Measurements from ENCODE around the gene INO80C.
A peak's percentile ranks its signal among the peaks of the same experiment; 100 is the strongest.

INO80C gene

GRCh38 chr18:35468711-35469110 is 29.0 kb downstream of the INO80C start:
- no peak for DNase-seq (ENCODE audit: low spot score)
- Histone ChIP-seq H3K27ac (no peak overlapping the region), H3K4me3 (no peak overlapping the region)
- no peak for TF ChIP-seq CTCF (IDR thresholded peaks at IDR 0.05)

GRCh38 chr18:35467624-35468016 is 30.1 kb downstream of the INO80C start:
- H3K4me3 ChIP-seq, result no peak overlapping the region
- no peak for DNase-seq (ENCODE audit: low spot score)
- no peak for TF ChIP-seq CTCF (IDR thresholded peaks at IDR 0.05)
- H3K27ac ChIP-seq, result peak overlapping the region in 1 of 2 donors; percentile 17

GRCh38 chr18:35466815-35467623 is 30.7 kb downstream of the INO80C start:
- DNase-seq (ENCODE audit: low spot score), result no peak
- Histone ChIP-seq H3K4me3 (no peak overlapping the region), H3K27ac (peak overlapping the region in 1 of 2 donors; percentile 17)
- no peak for TF ChIP-seq CTCF (IDR thresholded peaks at IDR 0.05)

- H3K4me3 ChIP-seq, result no peak overlapping the region
- no peak for TF ChIP-seq CTCF (IDR thresholded peaks at IDR 0.05)
- DNase-seq (ENCODE audit: low spot score), result no peak
- H3K27ac ChIP-seq, result no peak overlapping the region
These were observed 31.4 kb downstream of the INO80C start for GRCh38 chr18:35466334-35466733.

- Histone ChIP-seq H3K27ac (no peak overlapping the region), H3K4me3 (no peak overlapping the region)
- no peak for TF ChIP-seq CTCF (IDR thresholded peaks at IDR 0.05)
- DNase-seq (ENCODE audit: low spot score), result no peak
These were observed 32.4 kb downstream of the INO80C start for GRCh38 chr18:35465329-35465728.

GRCh38 chr18:35464831-35465279 is 32.9 kb downstream of the INO80C start:
- TF ChIP-seq CTCF (IDR thresholded peaks at IDR 0.05), result no peak
- H3K27ac ChIP-seq, result no peak overlapping the region
- no peak for DNase-seq (ENCODE audit: low spot score)
- H3K4me3 ChIP-seq, result no peak overlapping the region

GRCh38 chr18:35463827-35464226 is 33.9 kb downstream of the INO80C start:
- DNase-seq (ENCODE audit: low spot score), result no peak
- no peak for TF ChIP-seq CTCF (IDR thresholded peaks at IDR 0.05)
- Histone ChIP-seq H3K27ac (peak overlapping the region in 1 of 2 donors; percentile 13), H3K4me3 (no peak overlapping the region)
